Central memory CD4-positive, alpha-beta T cell (primary cell): ENCODE data around the gene UPF1.
A peak's percentile ranks its signal among the peaks of the same experiment; 100 is the strongest.

Experiments
- DNase-seq: peaks from one replicate; pipeline ENCODE4 v3.0.0; 2022
- total RNA-seq, 3 experiments: gene quantifications; one replicate each; lab custom pipeline; 2026; lab: John Stamatoyannopoulos, UW

The UPF1 gene
- total RNA-seq, result 192 to 307 (median 223) reads per million in 3 experiments

DNA sequence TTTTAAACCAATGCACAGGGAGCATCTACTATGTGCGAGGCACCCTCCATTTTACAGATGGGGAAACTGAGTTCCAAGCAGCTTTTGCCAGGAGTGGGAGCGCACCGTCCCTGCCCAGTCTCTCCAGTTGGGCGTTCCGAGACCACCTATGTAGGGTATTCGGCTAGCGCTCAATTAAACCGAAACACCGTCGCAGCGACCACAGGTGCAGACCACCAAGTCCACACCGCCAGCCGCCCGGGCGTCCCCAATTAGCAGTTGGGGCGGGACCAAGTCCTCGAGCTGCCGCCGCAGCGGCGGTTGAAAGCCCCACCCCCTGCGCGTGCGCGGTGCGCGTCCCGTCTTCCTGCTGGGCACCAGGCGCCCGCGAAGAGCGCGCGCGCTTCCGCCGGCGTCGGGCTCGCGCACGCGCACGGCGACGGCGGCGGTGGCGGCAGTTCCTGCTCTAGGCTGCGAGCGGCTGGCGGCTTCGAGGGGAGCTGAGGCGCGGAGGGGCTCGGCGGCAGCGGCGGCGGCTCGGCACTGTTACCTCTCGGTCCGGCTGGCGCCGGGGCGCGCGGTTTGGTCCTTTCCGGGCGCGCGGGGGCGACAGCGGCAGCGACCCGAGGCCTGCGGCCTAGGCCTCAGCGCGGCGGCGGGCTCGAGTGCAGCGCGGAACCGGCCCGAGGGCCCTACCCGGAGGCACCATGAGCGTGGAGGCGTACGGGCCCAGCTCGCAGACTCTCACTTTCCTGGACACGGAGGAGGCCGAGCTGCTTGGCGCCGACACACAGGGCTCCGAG, at the start of gene UPF1:
UPF1 (plus strand) TSS at position 436 of the 782 bp plus-strand sequence; CDS start at position 687, 251 bp downstream.
- peak; percentile 95 for DNase-seq

DNA sequence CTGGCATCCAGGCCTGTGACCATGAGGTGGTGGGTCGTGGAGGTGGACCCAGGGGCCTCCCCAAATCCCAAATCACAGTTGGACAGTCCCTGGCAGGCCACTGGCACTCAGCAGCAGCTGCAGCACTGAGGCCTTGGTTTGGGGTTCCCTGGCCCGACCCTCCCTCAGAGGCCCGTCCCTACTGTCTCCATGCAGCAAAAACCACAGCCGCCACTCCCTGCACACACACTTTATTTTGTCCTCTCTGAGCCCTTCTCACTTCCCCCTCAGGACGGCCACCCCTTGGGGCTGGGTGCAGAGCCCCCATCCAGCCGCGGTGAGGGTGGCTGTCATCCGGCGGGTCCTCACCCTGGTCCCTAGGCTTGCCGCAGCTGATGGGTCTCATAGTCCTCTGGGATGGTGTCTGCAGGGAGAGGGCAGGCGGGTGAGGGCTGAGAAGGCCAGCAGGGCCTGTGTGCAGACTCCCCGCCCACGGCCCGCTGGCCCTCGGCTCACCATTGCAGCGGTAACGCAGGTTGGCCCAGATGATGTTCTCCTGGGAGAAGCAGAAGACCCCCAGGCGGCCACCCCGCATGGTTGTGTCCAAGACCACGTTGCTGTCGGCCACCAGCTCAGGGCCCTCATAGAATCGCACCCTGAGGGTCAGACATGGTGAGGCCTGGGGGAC, 49.1 kb upstream of the UPF1 start:
- DNase-seq, result no peak

DNA sequence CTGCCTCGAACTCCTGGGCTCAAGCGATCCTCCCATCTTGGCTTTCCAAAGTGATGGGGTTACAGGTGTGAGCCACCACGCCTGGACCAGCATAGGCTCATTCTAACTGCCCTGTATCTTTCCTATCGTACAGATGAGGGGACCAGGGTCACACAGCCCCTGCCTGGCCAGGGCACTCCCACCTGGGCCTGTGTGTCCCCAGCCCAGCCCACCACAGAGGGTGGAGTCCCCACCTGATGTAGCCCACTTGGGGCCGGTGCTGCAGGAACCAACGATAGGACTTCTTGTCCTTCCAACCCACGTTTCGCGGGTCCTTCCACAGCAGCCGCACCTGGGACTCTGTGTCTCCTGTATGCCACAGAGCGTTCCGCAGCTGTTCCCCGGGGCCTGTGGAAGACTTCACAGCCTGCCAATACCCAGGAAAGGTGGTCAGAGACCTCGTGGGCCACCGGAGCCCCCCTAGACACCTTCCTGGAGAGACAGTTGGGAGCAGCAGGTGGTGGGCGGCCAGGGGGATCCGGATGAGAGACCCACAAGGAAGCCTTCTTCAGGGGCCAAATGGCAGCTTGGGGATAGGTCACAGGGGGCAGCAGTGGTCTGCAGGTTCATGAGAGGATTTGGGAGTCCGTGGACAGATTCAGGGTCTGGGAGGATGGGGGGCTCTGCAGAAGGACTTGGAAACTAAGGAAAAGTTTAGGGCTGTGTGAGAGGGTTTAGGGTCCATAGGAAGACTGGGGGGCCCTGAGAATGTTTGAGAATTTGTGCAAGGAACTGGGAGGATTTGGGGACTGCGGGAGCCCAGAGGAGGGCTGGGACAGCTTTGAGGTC, 47.6 kb upstream of the UPF1 start:
- DNase-seq, result no peak

DNA sequence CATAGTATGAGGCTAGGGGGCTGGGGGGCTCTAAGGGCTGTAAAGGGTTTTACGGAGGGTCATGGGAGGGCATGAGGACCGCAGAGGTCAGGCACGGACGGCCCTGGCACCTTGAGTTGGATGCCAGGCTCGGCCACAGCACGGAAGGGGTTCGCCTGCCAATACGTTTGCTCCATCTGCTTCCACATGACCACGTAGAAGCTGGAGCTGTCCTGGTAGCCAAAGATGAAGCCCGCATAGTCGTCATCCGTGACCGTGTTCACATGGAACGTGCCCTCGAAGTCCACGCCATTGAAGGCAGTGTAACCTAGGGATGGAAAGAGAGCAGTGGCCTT, 47.0 kb upstream of the UPF1 start:
- no peak for DNase-seq

DNA sequence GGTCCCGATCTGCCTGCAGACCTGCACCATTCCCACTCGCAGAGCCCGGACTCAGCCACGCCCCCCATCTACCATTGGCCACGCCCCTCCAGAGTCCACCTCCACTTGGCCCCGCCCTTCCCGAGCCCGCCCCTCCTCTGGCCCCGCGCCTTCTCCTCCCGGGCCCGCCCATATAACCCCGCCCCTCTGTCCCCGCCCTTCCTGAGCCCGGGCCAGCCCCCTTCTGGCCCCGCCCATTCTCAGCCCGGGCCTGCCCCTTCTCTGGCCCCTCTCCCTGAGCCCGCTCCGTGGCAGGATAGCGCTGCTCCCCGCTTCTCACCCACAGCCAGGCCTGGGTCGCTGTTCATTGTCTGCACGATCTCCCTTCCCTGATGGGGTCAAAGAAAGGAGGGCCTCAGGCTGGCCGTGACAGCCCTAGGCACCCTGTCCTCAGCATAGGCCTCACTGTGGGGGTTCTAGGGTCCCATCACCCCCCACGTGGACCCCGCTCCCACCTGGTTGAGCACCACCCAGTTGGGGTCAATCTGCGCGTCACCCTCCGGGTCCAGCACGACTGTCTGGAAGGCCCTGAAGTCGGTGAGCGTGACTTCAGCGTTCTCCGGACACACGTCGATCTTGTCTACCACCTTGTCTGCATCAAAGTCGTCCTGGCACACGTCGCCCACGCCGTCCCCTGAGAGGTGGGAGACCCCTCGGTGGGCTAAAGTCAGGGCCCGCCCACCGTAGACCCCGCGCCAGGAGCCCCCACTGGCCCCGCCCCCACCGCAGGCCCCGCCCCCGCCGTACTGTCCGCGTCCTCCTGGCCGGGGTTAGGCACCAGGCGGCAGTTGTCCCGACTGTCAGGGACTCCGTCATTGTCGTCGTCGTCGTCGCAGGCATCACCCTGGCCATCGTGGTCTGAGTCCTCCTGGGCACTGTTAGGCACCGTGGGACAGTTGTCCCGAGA, 46.3 kb upstream of the UPF1 start:
- peak; percentile 23 for DNase-seq

DNA sequence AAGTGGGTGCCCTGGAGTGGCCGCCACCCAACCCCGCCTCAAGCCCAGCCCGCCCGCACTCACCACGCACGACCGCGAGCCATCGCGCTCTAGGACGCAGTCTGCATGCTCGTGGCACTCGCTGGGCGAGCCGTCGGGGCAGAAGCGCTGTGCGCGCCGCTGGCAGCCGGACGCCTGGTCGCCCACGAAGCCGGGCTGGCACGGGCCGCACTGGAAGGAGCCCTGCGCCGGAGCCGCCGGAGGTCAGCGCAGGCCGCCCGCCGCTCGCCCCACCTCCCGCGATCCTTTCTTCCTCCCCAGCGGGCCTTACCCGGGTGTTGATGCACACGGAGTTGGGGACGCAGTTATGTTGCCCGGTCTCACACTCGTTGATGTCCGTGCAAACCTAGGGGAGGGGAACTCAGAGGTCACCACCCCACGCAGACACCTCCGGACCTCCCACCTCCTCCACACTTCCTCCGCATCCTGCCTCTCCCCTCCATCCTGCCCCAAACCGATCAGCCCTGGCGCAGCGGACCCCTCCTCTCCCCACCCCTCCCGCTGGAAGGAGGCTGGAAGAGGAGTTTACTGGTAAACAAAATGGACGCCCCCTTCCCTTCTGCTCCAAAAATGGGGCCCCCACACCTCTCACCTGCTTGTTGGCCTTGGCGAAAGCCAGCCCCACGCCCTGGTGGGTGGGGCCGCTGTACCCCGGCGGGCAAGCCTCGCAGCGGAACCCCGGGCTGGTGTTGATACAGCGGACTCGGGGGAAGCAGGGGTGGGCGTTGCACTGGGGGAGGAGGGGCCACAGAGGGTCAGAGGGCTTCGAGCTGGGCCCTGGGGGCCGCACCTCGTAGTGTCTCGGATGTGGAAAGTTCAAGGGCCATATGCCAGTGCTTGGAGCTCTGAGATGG, 43.0 kb upstream of the UPF1 start:
- DNase-seq, result no peak

DNA sequence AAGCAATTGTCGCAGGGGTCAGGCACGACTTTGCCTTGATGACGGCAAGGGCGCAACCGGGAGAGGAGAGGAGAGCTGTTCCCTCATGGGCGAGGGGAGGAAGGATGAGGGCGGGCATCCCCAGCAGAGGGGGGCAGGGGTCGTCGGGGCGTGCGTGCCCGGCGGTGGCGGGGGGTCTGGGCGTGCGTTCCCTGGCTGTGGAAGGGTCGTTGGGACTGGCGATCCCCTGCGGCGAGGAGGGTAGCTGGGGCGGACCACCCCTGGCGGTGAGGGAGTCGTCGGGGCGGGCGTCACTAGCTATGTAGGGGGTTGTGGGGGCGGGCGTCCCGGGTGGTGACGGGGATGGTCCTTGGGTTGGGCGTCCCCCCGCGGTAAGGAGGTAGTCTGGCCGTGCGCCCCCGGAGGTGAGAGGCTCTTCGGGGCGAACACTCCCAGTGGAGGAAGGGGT, 42.3 kb upstream of the UPF1 start:
- no peak for DNase-seq

DNA sequence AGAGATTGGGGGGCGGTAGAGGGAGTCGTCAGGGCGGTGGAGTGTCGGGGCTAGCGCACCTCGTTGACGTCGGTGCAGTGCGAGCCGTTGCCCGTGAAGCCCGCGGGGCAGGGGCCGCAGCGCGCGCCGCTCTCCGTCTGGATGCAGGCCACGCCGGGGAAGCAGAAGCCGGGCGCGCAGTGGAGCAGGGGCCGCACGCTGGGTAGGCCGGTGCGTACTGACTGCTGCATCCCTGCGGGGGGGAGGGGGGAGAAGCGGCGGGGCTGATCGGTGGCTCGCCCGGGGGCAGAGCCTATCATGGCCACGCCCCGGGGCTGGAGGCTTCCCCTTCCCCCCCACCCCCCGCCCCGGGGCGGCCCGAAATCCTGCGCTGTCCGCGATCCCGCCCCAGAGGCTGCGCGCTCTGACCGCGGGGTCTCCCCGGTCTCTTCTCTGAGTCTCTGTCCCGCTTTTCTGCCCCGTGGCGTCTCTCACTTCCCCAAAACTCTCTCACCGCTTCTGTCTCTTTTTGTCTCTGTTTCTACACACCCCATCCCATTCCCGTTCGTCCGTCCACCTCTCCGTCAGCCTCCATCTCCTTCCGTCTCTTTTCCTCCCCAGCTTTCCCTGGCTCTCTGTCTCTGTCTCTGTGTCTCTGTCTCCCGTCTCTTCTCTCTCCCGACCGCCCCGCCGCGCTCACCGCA, 41.7 kb upstream of the UPF1 start:
- DNase-seq, result no peak

DNA sequence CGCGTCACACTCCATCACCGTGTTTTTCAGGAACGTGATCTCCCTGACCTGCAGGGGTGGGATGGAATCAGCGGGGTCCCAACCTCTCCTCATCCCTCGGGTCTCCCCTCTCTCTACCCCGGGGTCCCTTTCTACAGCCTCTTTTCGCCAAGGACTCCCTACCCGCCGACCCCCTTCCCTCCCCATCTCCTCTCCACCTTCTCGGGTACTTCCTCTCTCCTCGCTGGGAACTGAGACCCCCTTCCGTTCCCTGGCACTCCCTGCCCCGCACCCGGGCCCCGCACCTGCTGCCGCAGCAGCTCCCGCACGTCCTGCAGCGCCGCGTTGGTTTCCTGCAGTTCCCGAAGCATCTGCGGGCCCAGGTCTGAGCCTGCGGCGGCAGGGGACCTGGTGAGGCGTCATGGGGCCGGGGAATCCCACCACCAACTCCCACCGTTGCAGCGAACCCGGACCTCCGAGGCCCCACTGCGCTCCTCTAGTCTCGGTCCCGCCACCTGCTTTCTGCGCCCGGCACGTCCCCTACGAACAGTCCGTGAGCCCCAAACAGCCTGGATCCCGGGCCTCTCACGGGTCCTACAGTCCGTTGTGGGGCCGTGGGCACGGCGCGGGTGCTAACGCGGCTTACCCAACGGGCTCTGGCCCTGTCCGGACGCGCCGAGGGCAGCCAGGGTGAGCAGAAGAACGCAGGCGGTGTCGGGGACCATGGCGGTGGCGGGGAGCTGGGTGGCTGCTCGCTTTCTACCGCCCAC, 41.0 kb upstream of the UPF1 start, which contains the start of gene COMP:
COMP (minus strand) TSS at position 740 of the 749 bp plus-strand sequence; CDS start at position 704, 36 bp downstream.
- DNase-seq, result no peak

DNA sequence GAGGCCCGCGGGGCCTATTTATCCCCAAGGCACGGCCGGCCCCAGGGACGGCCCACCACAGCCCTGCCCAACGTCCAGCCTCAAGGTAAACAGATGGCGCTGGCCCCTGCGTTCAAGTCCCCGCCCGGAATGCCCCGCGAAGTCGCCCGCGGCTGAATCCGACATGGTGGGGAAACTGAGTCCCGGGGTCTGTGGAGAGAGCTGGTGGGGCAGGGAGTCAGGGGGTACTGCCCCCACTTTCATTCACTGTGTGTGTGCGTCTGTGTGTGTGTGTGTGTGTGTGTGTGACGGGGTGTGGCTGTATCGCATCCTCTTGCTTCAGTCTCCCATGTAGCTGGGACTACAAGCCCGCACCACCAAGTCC, 40.5 kb upstream of the UPF1 start:
- DNase-seq, result no peak

DNA sequence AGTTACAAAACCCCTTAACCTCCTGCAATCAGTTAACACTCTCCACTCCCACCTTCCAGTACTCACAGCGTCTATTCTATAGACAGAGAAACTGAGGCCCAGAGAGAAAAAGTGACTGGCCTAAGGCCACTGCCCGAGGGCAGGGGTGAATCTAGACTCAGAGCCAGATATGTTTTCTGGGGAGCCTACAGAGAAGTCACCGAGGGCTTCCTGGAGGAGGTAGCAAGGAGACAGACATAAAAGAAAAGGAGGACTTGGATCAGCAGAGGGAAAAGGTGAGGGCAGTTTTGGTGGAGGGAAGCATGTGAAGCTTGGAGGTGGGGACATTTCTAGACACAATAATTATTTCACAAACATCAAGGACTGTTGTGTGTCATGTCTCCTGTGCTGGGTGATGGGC, 39.1 kb upstream of the UPF1 start:
- DNase-seq, result no peak

DNA sequence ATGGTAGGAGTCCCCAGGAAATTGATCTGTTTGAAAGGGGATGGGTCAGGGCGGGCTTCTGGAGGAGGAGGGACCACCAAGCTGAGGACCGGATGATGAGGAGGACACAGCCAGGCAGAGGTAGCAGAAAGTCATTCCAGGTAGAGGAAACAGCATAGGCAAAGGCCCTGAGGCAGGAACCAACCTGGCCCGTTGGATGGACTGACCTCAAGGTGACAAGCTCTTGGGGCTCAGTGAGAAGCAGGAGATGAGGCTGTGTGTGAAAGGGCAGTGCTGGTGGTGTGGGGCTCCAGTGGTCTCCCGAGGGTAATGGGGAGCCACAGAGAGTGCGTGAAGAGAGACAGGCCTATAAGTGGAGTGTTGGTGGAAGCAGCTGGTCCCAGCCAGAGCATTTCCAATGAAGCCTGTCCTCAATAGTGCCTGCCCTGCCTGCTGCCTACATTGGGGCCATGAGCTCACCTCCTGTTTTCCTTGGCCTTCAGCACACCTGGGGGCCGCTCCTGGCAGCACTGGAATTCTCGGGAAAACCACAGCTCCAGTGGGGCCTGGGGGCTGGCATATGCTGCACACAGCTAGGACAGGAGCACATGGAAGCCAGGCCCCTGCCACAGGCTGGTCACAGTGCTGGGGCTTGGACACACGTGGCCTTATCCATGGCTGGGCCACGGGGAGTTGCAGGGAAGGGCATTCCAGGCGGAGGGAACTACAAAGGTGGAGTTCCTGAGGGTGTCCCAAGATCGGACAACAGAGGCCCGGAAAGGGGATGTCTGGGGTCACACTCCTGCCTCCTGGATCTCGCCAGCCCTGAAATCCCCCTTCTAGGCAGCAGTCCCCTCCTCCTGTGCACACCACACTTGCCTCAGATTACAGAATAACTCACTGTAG, 38.4 kb upstream of the UPF1 start:
- DNase-seq, result no peak

DNA sequence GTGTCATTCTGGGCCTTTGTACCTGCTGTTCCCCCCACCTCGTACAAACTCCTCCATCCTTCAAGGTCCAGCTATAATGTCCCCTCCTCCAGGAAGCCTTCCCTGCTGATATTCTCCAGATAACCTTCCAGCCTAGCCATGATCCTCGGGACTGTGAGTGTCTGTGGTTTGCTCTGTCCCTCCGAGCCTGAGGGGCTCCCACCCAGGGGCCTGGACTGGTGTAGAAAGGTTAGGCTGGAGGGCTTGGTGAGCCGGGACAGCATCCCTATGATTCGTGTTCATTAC, 37.8 kb upstream of the UPF1 start:
- no peak for DNase-seq

DNA sequence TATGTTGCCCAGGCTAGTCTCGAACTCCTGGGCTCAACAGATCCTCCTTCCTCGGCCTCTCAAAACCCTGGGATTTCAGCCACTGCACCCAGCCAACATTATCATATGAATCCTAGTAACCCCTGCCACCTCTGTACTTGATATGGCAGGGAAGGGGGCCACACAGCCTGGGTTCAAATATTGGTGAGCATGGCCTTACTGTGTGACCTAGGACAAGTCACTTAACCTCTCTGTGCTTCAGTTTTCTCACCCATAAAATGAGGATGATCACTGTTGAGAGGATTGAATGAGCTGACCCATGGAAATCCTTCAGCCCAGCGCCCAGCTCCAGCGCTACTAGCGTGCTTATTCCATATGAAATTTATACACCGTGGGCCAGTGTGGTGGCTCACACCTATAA, 37.1 kb upstream of the UPF1 start:
- DNase-seq, result no peak

DNA sequence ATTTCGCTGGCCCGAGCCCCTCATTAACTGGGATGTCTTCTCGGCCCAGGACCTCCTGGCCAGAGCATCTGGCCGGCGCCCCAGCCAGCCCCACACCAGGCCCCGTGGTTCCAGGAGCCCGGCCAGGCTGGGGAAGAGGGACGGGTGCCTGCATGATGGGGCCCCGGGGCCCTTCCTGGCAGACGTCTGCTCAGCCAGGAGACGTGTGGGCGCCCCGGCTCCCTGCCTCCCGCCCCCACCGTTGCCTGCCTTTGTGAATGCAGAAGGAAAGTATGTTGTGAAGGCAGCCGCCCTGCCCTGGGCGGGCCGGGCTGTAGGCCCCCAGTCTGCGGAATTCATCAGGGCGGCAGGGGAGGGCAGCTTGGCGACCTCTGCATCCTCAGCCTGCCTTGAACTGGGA, 36.2 kb upstream of the UPF1 start:
- DNase-seq, result no peak

DNA sequence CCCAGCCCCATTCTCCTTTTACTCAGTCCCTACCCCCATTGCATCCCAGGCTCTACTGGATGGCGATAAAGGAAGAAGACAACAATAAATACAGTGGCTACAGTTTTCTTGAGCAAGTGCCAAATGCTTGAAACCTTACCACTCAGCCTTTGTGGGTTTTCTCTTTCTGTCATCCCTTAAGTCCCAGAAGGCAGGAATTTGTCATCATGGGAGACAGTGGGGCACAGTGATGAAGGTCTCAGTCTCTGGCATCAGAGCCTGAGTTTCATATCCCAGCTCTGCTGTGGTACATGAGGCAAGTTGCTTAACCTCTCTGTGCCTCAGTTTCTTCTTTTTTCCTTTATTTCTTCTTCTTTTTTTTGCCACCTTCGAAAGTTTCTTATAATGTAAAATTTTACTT, 35.5 kb upstream of the UPF1 start:
- no peak for DNase-seq

DNA sequence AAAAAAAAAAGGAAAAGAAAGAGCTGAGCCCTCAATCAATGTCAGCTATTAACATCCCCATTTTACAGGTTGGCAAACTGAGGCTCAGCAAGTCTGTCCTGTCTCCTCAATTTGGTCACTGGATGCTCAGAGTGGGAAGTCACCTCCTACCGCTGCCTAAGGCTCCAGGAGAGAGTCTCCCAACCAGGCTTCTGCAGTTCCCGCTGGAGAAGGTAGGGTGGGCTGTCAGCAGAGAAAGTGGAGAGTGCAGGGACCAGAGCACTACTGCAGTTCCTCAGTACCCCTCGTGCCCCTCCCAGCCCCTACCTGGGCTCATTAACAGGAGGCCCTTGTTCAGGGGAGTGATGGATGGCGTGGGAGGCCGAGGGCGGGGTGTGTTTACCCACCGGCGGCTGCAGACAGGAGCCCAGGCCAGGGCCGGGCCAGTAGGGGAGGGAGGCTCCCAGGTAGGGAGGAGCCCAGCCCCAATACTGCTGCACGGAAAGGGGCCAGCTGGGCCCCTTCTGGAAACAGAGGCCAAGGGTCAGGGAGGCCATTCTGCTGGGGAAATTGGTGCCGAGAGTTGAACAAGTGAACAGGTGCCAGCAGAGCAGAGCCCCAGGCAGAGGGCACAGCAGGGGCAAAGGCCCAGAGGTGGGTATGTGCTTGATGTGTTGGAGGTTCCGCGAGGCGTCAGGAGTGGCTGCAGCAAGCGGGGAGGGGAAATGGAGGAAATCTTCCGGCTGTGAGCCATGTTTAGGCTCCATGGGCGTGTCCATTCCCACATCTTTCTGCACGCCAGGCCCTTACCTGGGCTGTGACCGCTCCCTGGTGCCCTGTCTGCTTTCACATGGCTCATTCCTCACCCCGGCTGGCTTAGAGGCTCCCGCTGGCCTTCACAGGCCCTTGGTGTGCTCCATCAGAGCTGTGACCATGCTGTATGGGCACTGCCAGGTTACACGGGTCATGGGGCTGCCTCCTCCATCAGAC, 33.1 kb upstream of the UPF1 start:
- DNase-seq, result no peak
